Measurements from ENCODE around the gene CILP. TPM values are rescaled to one million over a fixed set of nuclear protein-coding genes. Genes with fewer than 3 reads are reported as not detected.

Gene CILP
- total and polyA plus RNA-seq, 2 of the 13 experiments (the other 11 are each of a cell fraction or from before 2014, with no cell fraction given), result 0.03 TPM; not detected in 1

DNA sequence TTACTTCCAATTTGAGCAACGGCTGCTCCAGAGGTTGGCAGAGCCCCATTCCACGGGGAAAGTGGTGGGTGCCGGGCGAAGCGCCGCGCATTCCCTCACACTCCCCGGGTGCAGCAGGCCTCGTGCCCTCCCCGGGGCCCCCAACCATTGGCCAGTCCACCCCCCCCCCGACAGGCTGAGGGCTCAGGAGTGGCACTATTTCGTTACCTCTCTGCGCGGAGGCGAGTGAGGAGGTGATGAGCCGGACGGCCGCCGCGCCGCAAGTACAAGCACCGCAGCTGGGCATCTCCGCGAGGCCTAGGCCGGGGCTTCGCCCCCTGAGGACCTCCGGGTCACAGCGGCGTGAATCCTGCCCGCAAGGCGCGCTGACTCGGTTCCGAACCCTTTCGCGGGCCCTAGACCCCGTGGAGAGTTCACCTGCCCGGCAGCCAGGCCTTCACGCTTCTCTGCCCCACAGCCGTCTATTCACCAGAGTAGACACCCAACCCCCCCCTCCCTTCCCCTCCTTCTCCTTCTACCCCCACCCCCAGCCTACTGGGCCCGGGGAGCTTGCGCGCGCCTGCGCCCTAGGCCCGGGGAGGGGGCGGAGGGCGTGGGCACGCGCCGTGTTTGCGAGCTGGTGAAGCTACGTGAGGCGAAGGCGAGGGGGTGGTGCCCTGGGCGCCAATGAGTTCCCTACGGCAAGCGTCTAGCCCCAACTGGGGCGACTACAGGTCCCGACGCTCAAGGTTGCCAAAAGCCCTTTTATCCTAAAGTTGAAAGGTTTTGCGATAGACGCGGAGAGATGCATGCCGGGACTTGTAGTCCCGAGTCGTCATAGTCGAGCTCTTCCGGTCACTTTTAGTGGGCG, 26.2 kb downstream of the CILP start, which contains the start of gene CLPX (continued):
- TF ChIP-seq DR1 (CRISPR knock-in tag; IDR thresholded peaks at IDR 0.05) (no peak), ZBTB3 (CRISPR knock-in tag; IDR thresholded peaks at IDR 0.05; ENCODE audit: borderline replicate concordance, low read depth) (no peak), ZNF331 (CRISPR knock-in tag; IDR thresholded peaks at IDR 0.05) (no peak; the same call in 1 of the 2 replicates), PAX8 (CRISPR knock-in tag; IDR thresholded peaks at IDR 0.05; ENCODE audit: borderline replicate concordance) (0 out of 2 replicates have a peak, but pooled peaks have one; percentile 50), ZNF777 (CRISPR knock-in tag; IDR thresholded peaks at IDR 0.05) (peak; percentile 81), ZNF12 (CRISPR knock-in tag; IDR thresholded peaks at IDR 0.05) (0 out of 2 replicates have a peak, but pooled peaks have one; percentile 42), ZNF432 (CRISPR knock-in tag; IDR thresholded peaks at IDR 0.05; ENCODE audit: borderline replicate concordance) (no peak), ZNF792 (CRISPR knock-in tag; IDR thresholded peaks at IDR 0.05) (peak; percentile 24; the same call in 1 of the 2 replicates), ZNF670 (CRISPR knock-in tag; IDR thresholded peaks at IDR 0.05; ENCODE audit: borderline replicate concordance) (no peak), JUN (CRISPR knock-in tag; IDR thresholded peaks at IDR 0.05) (peak; percentile 56; the same call in 1 of the 2 replicates), CBX5 (CRISPR knock-in tag; IDR thresholded peaks at IDR 0.05; ENCODE audit: borderline replicate concordance) (peak; percentile 9; the same call in 1 of the 2 replicates), NFATC3 (CRISPR knock-in tag; IDR thresholded peaks at IDR 0.05) (no peak), ZNF839 (CRISPR knock-in tag; IDR thresholded peaks at IDR 0.05; ENCODE audit: borderline replicate concordance) (no peak)
- TF ChIP-seq, protein P1, sequence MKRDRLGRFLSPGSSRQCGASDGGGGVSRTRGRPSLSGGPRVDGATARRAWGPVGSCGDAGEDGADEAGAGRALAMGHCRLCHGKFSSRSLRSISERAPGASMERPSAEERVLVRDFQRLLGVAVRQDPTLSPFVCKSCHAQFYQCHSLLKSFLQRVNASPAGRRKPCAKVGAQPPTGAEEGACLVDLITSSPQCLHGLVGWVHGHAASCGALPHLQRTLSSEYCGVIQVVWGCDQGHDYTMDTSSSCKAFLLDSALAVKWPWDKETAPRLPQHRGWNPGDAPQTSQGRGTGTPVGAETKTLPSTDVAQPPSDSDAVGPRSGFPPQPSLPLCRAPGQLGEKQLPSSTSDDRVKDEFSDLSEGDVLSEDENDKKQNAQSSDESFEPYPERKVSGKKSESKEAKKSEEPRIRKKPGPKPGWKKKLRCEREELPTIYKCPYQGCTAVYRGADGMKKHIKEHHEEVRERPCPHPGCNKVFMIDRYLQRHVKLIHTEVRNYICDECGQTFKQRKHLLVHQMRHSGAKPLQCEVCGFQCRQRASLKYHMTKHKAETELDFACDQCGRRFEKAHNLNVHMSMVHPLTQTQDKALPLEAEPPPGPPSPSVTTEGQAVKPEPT (CRISPR knock-in tag; IDR thresholded peaks at IDR 0.05; ENCODE audit: low read depth), result no peak
- TF ChIP-seq, protein P2, sequence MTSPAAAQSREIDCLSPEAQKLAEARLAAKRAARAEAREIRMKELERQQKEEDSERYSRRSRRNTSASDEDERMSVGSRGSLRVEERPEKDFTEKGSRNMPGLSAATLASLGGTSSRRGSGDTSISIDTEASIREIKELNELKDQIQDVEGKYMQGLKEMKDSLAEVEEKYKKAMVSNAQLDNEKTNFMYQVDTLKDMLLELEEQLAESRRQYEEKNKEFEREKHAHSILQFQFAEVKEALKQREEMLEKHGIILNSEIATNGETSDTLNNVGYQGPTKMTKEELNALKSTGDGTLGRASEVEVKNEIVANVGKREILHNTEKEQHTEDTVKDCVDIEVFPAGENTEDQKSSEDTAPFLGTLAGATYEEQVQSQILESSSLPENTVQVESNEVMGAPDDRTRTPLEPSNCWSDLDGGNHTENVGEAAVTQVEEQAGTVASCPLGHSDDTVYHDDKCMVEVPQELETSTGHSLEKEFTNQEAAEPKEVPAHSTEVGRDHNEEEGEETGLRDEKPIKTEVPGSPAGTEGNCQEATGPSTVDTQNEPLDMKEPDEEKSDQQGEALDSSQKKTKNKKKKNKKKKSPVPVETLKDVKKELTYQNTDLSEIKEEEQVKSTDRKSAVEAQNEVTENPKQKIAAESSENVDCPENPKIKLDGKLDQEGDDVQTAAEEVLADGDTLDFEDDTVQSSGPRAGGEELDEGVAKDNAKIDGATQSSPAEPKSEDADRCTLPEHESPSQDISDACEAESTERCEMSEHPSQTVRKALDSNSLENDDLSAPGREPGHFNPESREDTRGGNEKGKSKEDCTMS (CRISPR knock-in tag; conservative IDR thresholded peaks at IDR 0.05), result no peak
- TF ChIP-seq, protein P3, sequence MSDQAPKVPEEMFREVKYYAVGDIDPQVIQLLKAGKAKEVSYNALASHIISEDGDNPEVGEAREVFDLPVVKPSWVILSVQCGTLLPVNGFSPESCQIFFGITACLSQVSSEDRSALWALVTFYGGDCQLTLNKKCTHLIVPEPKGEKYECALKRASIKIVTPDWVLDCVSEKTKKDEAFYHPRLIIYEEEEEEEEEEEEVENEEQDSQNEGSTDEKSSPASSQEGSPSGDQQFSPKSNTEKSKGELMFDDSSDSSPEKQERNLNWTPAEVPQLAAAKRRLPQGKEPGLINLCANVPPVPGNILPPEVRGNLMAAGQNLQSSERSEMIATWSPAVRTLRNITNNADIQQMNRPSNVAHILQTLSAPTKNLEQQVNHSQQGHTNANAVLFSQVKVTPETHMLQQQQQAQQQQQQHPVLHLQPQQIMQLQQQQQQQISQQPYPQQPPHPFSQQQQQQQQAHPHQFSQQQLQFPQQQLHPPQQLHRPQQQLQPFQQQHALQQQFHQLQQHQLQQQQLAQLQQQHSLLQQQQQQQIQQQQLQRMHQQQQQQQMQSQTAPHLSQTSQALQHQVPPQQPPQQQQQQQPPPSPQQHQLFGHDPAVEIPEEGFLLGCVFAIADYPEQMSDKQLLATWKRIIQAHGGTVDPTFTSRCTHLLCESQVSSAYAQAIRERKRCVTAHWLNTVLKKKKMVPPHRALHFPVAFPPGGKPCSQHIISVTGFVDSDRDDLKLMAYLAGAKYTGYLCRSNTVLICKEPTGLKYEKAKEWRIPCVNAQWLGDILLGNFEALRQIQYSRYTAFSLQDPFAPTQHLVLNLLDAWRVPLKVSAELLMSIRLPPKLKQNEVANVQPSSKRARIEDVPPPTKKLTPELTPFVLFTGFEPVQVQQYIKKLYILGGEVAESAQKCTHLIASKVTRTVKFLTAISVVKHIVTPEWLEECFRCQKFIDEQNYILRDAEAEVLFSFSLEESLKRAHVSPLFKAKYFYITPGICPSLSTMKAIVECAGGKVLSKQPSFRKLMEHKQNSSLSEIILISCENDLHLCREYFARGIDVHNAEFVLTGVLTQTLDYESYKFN (CRISPR knock-in tag; conservative IDR thresholded peaks at IDR 0.05), result peak; percentile 77
- TF ChIP-seq, protein P4, sequence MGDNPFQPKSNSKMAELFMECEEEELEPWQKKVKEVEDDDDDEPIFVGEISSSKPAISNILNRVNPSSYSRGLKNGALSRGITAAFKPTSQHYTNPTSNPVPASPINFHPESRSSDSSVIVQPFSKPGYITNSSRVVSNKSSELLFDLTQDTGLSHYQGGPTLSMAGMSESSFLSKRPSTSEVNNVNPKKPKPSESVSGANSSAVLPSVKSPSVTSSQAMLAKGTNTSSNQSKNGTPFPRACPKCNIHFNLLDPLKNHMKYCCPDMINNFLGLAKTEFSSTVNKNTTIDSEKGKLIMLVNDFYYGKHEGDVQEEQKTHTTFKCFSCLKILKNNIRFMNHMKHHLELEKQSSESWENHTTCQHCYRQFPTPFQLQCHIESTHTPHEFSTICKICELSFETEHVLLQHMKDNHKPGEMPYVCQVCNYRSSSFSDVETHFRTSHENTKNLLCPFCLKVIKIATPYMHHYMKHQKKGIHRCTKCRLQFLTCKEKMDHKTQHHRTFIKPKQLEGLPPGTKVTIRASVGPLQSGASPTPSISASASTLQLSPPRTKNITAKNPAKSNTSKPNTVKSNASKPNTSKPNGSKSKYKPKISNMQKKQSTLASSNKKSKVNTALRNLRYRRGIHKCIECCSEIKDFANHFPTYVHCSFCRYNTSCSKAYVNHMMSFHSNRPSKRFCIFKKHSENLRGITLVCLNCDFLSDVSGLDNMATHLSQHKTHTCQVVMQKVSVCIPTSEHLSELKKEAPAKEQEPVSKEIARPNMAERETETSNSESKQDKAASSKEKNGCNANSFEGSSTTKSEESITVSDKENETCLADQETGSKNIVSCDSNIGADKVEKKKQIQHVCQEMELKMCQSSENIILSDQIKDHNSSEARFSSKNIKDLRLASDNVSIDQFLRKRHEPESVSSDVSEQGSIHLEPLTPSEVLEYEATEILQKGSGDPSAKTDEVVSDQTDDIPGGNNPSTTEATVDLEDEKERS (CRISPR knock-in tag; IDR thresholded peaks at IDR 0.05), result peak; percentile 79
